HG03108 (cell line): ENCODE data around the gene IER5L.

ENCODE experiments used
- ATAC-seq: cut with Tn5 transposase; IDR thresholded peaks from one replicate; pipeline ENCODE4 v1.9.1; 2021; ENCODE audit warnings: moderate library complexity; ENCODE audit not compliant: unreplicated experiment

IER5L gene

DNA sequence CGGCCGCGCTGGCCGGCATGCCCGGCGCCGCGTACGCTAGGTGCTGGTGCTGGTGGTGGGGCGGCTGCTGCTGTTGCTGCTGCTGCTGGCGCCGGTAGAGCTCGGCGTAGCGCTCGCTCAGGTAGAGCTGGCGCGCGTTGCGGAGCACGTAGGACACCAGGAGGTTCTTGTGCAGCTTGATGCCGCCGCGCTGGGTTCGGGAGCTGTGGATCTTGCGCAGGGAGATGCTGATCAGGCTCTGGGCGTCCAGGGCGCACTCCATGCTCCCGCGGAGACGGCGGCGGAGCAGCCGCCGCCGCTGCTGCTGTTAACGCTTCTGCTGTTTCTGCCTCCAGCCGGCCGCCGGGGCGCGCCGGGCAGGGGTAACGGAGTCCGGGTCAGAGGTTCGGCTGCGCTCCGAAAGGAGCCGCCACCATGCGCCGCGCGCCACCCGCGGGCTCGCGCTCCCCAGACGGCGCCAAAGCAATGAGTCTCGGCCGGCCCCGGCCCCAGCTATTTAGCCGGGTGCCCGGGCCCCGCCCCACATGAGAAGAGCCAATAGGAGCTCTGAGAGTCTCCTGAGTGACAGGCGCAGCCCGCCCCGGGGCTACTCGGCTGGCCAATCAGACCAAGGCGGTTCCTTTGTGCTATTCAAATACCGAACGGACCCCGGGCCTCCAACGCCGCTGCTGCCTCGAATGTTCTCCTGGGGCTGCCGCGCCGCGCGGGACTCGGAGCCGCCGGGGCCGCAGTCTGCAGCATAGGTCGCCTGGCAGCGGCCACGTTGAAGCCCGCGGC, at the start of gene IER5L:
TSS of gene IER5L (minus strand) at position 471 of the 777 bp plus-strand sequence. CDS start at position 262, 209 bp downstream.
- peak; percentile 69 for ATAC-seq

DNA sequence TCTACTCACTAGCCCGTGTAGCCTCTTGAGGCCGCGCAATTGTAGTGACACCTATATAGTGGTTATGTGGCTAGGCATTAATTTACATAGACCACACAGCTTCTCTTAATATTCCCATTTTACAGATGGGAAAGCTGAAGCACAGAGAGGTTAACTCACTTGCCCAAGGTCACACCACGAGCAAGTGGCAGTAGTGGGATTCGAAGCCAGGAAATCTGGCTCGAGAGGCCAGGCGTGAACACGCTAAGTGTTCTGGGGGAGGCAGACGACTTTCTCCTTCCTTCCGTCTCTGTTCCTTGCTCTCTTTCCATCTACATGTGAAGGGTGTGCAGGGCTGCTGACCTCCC, 49.8 kb upstream of the IER5L start:
- ATAC-seq, result no peak

DNA sequence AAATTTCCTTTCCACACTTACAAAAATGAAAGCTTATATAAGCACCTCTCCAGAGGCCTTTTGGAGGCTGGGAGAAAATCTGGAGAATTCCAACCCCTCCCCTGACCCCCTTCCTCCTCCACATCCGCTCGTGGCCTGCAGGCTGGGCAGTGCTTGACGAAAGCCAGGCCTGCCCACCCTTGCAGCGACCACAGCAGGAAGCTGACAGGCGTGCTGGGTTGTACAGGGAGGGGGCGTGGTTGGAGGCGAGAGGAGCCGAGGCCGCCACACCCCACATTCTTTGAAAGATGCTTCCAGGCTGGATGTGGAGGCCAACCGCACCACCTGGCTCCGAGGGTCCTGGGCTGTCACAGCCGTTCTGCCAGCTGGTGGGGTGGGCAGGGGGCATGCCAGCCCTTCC, 47.8 kb upstream of the IER5L start:
- no peak for ATAC-seq

DNA sequence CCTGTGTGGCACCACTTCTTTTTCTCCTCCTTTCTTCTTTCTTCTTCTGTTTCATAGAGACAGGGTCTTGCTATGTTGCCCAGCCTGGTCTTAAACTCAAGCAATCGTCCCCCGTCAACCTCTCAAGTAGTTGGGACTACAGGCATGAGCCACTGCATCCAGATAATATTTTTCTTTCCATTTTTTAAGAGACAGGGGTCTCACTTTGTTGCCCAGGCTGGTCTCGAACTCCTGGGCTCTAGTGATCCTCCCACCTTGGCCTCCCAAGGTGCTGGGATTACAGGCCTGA, 47.4 kb upstream of the IER5L start:
- no peak for ATAC-seq

DNA sequence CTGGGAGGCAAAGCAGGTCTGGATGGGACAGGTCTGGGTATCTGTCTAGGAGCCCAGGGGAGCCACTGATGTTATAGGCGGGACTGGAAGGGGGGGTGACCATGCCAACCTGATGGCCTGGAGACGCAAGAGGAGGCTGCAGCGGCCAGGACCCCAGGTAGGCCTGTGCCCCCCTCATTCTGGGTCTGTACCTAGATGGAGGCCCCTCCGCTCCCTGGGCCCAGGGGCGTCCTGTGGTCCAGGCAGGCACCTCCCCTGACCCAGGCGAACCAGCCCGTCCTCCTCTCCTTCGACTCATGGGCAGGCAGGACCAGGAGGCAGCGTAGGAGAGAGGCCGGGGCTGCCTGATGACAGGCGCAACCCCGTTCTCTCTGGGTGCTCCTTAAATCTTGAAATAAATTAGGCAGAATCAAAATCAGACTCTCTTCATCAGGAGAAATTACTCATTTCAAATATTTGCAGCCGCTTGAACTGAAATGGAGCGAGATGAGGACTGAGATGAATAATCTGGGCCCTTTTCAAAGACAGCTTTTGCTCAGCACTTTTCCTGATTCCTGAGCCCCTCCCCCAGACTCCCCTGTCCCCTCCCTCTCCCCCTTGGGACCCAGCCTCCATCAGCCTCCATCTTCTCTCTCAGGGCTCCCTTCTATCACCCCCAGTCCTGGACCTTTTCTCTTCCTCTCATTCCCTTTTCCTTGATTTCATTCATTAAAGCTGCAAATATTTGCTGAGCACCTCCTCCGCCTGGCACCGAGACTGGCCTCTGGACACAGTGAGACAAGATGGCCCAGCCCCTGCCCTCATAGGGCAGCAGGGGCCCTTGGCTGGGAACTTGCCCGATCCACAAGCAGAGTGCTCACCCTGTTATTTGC, 46.8 kb upstream of the IER5L start:
- ATAC-seq, result no peak

DNA sequence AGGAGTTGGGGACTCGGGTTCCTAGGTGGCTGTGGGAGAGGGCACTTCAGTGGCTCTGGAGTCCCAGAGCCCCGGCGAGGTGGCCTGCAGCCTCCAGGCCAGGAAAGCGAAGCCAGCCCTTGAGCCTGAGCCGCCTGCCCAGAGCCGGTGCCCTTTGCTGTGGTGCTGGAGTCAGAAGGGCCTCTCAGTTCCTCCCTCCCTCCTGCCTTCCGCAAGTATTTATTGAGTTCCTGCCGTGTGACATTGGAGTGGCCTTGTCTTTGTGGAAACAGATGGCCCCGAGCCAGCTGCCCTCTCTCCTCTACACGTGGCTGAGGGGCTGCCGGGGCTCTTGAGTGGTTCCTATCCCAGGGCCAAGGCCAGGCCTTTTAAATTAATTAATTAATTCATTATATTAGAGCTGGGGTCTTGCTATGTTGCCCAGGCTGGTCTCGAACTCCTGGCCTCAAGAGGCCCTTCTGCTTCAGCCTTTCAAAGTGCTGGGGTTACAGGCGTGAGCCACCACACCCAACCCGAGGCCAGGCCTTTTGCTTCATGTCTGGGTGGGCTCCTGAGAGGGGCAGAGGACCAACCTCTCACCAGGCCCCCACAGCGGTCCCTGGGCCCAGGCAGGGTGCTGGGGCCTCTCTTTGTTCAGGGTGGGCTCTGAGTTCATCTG, 45.6 kb upstream of the IER5L start:
- ATAC-seq, result no peak

DNA sequence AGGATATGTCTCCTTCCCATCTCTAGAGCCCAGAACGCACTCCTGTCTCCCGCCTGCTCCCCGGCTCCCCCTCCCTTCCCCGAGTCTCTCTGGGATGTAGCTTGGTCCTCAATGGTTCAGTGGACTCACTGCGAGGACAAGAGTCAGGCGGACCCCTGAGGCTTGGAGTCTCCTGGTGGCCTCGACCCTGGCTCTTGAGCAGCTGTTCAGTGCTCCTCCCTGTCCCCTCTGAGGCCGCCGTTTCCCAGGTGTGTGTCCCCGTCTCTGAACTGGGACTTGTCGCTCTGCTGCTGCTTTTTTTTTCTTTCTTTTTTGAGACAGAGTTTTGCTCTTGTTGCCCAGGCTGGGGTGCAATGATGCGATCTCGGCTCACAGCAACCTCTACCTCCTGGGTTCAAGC, 44.8 kb upstream of the IER5L start:
- no peak for ATAC-seq

DNA sequence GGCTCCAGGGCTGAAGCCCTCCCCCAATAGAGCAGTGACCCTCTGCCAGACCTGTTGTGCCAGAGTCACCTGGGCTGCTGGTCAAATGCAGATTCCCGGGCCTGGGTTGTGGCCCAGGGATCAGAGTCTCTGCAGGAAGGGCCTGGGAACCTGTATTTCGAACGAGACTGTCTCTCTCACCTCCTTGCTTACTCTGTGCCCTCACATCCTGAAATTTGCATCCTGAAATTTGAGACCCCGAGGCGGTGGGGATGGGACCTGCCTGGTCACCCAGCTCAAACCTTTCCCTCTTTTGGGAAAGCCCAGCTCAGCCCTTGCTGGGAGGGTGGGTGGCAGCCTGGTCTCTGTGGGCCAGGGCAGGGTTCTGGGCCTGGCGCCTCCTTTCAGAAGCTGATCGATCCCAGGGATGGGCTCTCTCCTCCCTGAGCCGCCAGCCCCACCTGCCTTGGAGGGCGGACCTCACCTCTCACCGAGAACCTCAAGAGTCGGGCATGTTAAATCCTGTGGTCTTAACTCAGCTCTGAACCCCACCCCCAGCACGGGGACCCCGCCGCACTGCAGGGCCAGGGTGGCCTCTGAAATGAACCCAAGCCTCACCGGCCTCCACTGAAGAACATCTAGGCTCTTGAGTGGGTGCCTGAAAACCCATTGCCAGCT, 44.0 kb upstream of the IER5L start:
- ATAC-seq, result no peak

DNA sequence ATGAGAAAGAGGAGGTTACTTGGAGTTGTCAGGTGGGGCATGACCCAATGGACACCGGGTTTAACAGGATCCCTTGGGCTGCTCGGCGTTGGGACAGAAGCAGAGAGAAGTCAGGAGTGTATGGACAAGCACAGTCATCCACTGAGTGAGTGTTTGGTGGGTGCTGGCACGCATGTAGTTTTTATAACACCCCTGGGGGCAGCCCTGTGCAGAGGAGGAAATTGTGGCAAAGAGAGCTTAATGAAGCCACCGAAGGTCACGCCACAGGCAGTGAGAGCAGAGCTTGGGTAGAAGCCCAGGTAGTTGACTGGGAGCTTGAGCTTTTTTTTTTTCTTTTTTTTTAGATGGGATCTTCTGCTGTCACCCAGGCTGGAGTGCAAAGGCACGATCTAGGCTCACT, 43.2 kb upstream of the IER5L start:
- ATAC-seq, result peak; percentile 69

DNA sequence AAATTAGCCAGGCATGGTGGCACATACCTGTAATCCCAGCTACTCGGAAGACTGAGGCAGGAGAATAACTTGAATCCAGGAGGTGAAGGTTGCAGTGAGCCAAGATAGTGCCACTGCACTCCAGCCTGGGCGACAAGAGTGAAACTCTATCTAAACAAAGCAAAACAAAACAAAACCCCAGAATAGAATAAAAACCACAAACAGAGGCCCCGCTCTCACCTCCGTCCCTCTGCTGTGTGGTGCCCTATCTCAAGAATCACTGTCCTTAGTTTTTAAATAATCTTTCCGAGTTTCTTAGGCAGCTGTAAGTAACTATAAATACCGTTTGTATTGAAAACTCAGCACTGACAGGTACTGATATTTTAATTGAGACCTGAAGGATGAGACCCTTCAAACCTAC, 42.7 kb upstream of the IER5L start:
- ATAC-seq, result peak; percentile 25

DNA sequence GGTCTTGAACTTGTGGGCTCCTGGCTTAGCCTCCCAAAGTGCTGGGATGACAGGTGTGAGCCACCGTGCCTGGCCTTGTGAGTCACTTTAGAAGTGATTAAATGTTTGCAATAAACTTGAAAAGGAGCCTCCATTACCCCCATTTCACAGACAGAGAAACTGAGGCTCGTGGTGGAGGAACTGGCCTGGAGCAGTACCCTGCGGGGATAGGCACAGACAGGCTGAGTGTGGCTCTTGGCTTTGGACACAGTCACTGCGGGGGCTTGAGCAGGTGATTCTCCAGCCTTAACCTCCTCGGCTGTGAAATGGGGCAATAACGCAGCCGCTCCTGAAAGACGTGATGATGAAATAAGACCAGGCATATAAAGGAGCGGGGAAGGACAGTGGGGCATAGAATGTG, 40.9 kb upstream of the IER5L start:
- ATAC-seq, result no peak

DNA sequence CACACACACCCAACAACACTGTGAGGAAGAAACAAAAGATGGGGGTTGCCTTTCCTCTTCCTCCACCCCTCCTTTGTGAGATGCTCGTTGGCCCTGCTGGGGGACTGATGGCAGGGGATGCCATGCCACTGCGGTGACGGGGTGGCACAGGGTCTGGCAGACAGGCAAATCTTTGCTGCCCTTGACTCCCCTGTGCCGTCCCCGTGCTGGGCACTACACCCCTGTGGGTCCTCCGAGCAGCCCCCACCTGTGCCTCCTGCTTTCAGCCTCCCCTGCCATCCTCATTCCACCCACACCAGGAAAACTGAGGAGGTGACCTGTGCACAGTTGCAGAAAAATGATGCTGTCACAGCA, 40.2 kb upstream of the IER5L start:
- no peak for ATAC-seq

DNA sequence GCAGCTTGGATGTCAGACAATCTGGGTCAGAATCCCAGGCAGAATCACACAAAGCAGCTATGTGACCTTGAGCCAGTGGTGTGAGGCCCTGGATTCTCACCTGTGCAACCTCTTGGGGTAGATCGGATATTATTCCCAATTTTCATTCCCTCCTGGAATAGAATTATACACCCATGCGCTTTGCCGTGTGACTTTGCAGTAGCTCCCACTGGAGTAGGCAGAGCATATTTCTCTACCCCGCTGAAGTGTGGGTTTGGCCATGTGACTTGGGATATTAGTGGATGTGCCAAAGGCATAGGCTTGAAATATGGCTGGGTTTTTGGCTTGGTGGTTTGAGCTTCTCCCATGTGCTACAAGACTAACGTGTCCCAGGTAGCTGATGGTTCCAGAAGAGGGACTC, 35.5 kb upstream of the IER5L start:
- no peak for ATAC-seq

DNA sequence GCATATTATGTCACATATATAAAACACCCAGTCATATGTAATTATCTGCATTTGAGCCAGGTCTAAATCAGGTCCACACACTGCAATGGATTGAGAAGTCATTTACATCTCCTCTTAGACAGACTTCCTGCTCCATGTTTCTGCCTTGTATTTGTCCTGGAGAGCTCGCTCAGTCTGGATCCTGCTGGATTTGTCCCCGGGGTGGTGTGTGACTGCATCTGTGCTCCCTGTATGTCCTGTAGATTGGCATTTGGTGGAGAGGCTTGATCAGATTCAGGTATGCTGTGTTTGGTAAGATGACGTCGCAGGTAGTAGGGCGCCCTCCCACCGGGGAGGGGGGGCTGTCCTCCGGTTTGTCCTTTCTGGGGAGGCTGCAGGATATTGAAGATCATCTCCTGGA, 33.6 kb upstream of the IER5L start:
- no peak for ATAC-seq

DNA sequence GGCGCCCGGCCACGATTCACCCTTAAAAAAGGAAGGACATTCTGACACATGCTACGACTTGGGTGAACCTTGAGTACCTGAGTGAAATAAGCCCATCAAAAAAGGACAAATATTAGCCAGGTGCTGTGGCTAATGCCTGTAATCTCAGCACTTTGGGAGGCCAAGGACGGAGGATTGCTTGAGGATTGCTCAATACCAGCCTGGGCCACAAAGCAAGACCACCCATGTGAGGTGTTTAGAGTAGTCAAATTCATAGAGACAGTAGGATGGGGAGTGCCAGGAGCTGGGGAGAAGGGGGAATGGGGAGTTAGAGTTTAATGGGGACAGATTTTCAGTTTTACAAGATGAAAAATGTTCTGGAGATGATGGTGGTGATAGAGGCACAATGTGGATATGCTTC, 32.1 kb upstream of the IER5L start:
- ATAC-seq, result no peak

DNA sequence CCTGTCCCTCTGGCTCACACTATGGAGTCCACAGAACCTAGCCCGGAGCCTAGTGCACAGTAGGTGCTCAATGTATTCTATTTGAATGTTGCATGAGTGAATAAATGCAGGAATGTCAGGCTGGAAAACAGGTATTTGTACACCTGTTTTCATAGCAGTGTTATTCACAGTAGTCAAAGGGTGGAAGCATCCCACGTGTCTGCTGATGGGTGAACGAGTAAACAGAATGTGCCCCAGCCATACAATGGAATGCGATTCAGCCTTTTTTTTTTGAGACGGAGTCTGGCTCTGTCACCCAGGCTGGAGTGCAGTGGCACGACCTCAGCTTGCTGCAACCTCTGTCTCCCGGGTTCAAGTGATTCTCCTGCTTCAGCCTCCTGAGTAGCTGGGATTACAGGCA, 31.5 kb upstream of the IER5L start:
- ATAC-seq, result no peak

DNA sequence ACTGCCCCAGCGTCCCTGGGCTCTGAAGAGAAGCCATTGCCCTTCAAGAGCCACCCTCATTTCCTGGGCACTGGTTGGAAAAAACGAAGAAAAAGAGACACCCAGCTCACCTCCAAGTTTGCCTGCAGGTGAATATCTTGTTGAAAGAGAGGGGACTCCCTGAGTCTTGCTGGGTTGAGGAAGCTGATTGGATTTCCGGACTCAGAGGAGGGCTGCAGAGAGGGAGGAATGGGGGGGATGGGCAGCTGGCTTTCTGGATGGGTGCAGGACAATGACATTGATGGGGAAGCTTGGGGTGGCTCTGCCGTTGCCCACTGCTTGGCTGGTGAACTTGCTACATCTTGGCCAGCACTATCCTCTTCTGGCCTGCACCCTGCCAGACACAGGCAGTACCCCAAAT, 31.0 kb upstream of the IER5L start:
- ATAC-seq, result no peak

DNA sequence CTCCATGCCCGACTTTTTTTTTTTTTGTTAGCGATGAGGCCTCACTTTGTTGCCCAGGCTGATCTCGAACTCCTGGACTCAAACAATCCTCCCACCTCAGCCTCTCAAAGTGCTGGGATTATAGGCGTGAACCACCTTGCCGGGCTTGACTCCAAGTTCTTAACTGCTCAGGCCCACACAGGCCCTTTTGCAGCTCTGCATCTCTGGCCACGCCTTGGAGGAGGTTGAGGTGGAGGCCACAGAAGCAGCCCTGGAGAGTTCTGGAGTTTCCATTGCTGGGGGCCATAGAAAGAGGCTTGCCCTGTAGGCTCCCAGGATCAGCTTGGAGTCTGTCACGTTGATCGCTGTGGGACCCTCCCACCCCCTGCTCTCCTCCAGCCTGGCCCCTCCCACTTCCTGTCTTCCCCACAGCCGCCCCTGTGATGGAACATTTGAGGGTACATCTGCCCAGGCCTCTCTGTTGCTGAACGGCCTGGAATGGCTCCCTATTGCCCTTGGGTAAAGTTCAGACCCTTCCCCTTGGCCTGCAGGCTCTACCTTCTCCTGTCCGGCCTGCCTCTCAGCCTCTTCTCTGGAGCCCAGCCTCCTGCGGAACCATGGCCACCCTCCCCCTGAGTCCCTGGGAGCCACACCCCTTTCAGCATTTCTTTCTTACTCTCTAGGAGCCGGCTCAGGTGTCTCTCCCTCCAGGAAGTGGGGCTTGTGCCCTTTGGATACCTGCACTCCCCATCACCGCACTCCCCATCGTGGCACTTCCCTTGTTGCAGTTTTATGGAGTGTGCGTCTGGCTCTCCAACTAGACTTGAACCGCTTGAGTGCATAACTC, 30.4 kb upstream of the IER5L start:
- ATAC-seq, result no peak

DNA sequence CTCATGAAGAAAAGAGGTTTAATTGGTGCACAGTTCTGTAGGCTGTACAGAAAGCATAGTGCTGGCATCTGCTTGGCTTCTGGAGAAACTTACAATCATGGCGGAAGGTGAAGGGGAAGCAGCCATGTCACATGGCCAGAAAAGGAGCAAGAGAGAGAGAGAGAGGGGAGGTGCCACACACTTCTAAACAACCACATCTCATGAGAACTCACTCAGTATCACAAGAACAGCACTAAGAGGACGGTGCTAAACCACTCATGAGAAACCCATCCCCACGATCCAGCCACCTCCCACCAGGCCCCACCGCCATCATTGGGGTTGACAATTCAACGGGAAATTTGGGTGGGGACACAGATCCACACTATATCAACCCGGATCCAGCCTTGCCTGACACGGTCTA, 28.8 kb upstream of the IER5L start:
- ATAC-seq, result no peak

DNA sequence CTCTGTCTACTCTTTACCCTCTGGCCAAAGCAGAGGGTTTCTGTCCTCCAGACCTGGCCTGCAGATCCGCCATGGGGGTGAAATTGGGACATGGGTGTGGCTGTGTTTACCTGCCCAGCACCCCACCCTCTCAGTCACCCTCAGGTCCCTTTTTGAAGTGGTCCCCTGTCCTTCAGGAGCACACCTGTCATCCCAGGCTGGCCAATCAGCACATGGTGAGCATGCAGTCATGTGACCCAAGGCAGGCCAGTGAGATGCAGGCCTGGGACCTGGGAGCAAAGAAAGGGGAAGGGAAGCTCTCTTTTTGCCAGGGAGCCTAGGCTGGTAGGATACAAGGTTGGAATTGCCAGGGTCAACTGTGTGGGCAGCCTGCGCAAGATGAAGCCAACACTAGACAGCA, 28.3 kb upstream of the IER5L start:
- no peak for ATAC-seq

DNA sequence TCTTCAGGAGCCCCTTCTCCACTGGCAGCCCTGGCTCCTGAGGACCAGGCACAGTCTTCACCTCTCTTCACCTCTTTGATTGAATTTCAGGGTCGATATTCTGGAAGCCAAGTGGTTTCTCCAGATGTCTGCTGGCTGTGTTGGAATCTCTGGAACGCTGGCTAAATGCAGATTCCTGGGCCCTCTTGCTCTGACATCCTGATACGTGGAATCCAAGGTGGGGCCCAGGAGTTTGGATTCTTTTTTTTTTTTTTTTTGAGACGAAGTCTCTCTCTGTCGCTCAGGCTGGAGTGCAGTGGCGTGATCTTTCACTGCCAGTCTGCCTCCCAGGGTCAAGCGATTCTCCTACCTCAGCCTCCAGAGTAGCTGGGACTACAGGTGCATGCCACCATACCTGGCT, 26.8 kb upstream of the IER5L start:
- ATAC-seq, result no peak
